GM23338 (cell line): ENCODE data around the gene BAG3. TPM values are rescaled to one million over a fixed set of nuclear protein-coding genes. Genes with fewer than 3 reads are reported as not detected.

Experiments used
- ATAC-seq: fragments of 200-7000 bp; cut with Tn5 transposase; 3 replicates; pipeline ENCODE4 v1.9.1; 2020
- DNase-seq: peaks from one replicate; pipeline ENCODE4 v3.0.0-alpha.2; 2015; ENCODE audit warnings: low spot score
- H2AFZ ChIP-seq: fragments of 200-600 bp; sonication (generic); 2 replicates; pipeline ENCODE4 v1.8.0; 2016; ENCODE audit warnings: antibody characterized with exemption, mild to moderate bottlenecking, moderate library complexity
- H3F3A ChIP-seq: fragments of 200-600 bp; sonication (generic); replicated peaks from 2 replicates; pipeline ENCODE4 v1.8.0; 2017; ENCODE audit warnings: antibody characterized with exemption, mixed run types, low read depth
- H3K27ac ChIP-seq: fragments of 200-600 bp; sonication (generic); 2 replicates; pipeline ENCODE4 v1.6.1; 2016; ENCODE audit warnings: low read depth
- H3K27me3 ChIP-seq: fragments of 200-600 bp; sonication (generic); 2 replicates; pipeline ENCODE4 v1.8.0; 2016; ENCODE audit warnings: mild to moderate bottlenecking, mixed run types, moderate library complexity; ENCODE audit not compliant: insufficient read depth
- H3K36me3 ChIP-seq: fragments of 200-600 bp; sonication (generic); 2 replicates; pipeline ENCODE4 v1.8.0; 2016; ENCODE audit warnings: mild to moderate bottlenecking; ENCODE audit not compliant: insufficient read depth
- H3K4me1 ChIP-seq: fragments of 200-600 bp; sonication (generic); 2 replicates; pipeline ENCODE4 v1.8.0; 2016; ENCODE audit warnings: mild to moderate bottlenecking, moderate library complexity; ENCODE audit not compliant: insufficient read depth
- H3K4me2 ChIP-seq: fragments of 200-600 bp; sonication (generic); 2 replicates; pipeline ENCODE4 v1.7.1; 2017; ENCODE audit warnings: mixed run types
- H3K4me3 ChIP-seq: fragments of 200-600 bp; sonication (generic); 2 replicates; pipeline ENCODE4 v1.6.1; 2016; ENCODE audit warnings: mixed run types
- H3K79me2 ChIP-seq: fragments of 200-600 bp; sonication (generic); replicated peaks from 2 replicates; pipeline ENCODE4 v1.8.0; 2017; ENCODE audit warnings: mild to moderate bottlenecking; ENCODE audit not compliant: insufficient read depth
- H3K9me2 ChIP-seq: fragments of 200-600 bp; sonication (generic); 2 replicates; pipeline ENCODE4 v1.8.0; 2017; ENCODE audit not compliant: insufficient read depth
- H4K20me1 ChIP-seq: fragments of 200-600 bp; sonication (generic); replicated peaks from 2 replicates; pipeline ENCODE4 v1.8.0; 2017; ENCODE audit warnings: mild to moderate bottlenecking; ENCODE audit not compliant: insufficient read depth
- H3K27ac Mint-ChIP-seq: 2 replicates; pipeline ENCODE4 v1.8.0; 2020; ENCODE audit warnings: inconsistent platforms, mild to moderate bottlenecking, moderate library complexity, mixed read lengths
- H3K27me3 Mint-ChIP-seq: 3 replicates; pipeline ENCODE4 v1.8.0; 2022; ENCODE audit warnings: low read depth, mild to moderate bottlenecking, moderate library complexity, mixed read lengths, inconsistent platforms; ENCODE audit not compliant: insufficient read depth, poor library complexity
- H3K36me3 Mint-ChIP-seq: 3 replicates; pipeline ENCODE4 v1.8.0; 2021; ENCODE audit warnings: low read depth, mild to moderate bottlenecking, inconsistent platforms, moderate library complexity, mixed read lengths
- H3K4me1 Mint-ChIP-seq: 3 replicates; pipeline ENCODE4 v1.8.0; 2020; ENCODE audit warnings: mild to moderate bottlenecking, inconsistent platforms, mixed read lengths
- H3K4me3 Mint-ChIP-seq: 3 replicates; pipeline ENCODE4 v1.8.0; 2021; ENCODE audit warnings: moderate library complexity, mild to moderate bottlenecking, inconsistent platforms, mixed read lengths
- H3K9me3 Mint-ChIP-seq: 3 replicates; pipeline ENCODE4 v1.8.0; 2020; ENCODE audit warnings: moderate library complexity, mild to moderate bottlenecking, inconsistent platforms, mixed read lengths
- CREB1 ChIP-seq: fragments of 250-450 bp; sonication (Bioruptor Pico); IDR thresholded peaks from 2 replicates; pipeline ENCODE4 v1.5.0; 2020; ENCODE audit warnings: low read depth, mild to moderate bottlenecking, moderate library complexity
- CTCF ChIP-seq, 2 experiments: fragments of 200-600 bp in 1 of 2; sonication (generic) in 1 of 2; conservative IDR thresholded peaks; 2 replicates each; pipeline versions ENCODE4 v1.5.1 to v1.6.1; 2016 to 2017; ENCODE audit warnings: antibody characterized with exemption in 2 of 2, low read depth in 2 of 2, mild to moderate bottlenecking in 2 of 2, moderate library complexity in 1 of 2
- EZH2phosphoT487 ChIP-seq: fragments of 200-600 bp; sonication (generic); IDR thresholded peaks from one replicate; pipeline ENCODE4 v1.8.1; 2018; ENCODE audit warnings: antibody characterized with exemption; ENCODE audit not compliant: unreplicated experiment
- JUNB ChIP-seq: IDR thresholded peaks from one replicate; pipeline ENCODE4 v1.6.1; 2016; ENCODE audit warnings: antibody characterized with exemption; ENCODE audit not compliant: unreplicated experiment
- NANOG ChIP-seq: IDR thresholded peaks from 2 replicates; pipeline ENCODE4 v1.6.1; 2016; ENCODE audit warnings: antibody characterized with exemption, borderline replicate concordance
- POLR2AphosphoS5 ChIP-seq: IDR thresholded peaks from 2 replicates; pipeline ENCODE4 v1.6.1; 2016; ENCODE audit warnings: antibody characterized with exemption, low read depth
- REST ChIP-seq: IDR thresholded peaks from one replicate; pipeline ENCODE4 v1.6.1; 2018; ENCODE audit warnings: antibody characterized with exemption; ENCODE audit not compliant: unreplicated experiment
- STAT1 ChIP-seq: IDR thresholded peaks from one replicate; pipeline ENCODE4 v1.6.1; 2016; ENCODE audit warnings: antibody characterized with exemption; ENCODE audit not compliant: unreplicated experiment
- ZNF114 ChIP-seq: fragments of 250-450 bp; sonication (Bioruptor Pico); IDR thresholded peaks from 2 replicates; pipeline ENCODE4 v1.5.0; 2020; ENCODE audit warnings: mild to moderate bottlenecking, moderate library complexity
- ZNF331 ChIP-seq: fragments of 250-450 bp; sonication (Bioruptor Pico); IDR thresholded peaks from 2 replicates; pipeline ENCODE4 v1.5.0; 2020; ENCODE audit warnings: low read depth, mild to moderate bottlenecking, moderate library complexity
- ZNF462 ChIP-seq: fragments of 250-450 bp; sonication (Bioruptor Pico); IDR thresholded peaks from 2 replicates; pipeline ENCODE4 v1.5.0; 2020; ENCODE audit warnings: mild to moderate bottlenecking, moderate library complexity
- polyA plus RNA-seq: library from polyadenylated mRNA; unstranded; fragments of >200 nt; fragmentation: Nextera tagmentation; extraction: Ambion mirVana; gene quantifications from 2 replicates; pipeline ENCODE4 v1.2.1, GENCODE V29; 2016
- total RNA-seq: library from RNA; depleted of rRNA; stranded (reverse); fragments of >200 nt; shearing (Covaris generic); gene quantifications from 2 replicates; pipeline ENCODE4 v1.2.3, GENCODE V29; 2014

Gene BAG3
- total and polyA plus RNA-seq, 2 experiments from 2014 or later: 8.2 to 8.4 TPM

GRCh38 chr10:119634219-119634544 lies 17.0 kb upstream of the BAG3 start (continued):
- TF ChIP-seq ZNF331 (CRISPR knock-in tag) (no peak), EZH2phosphoT487 (no peak), REST (no peak), POLR2AphosphoS5 (no peak)

DNA sequence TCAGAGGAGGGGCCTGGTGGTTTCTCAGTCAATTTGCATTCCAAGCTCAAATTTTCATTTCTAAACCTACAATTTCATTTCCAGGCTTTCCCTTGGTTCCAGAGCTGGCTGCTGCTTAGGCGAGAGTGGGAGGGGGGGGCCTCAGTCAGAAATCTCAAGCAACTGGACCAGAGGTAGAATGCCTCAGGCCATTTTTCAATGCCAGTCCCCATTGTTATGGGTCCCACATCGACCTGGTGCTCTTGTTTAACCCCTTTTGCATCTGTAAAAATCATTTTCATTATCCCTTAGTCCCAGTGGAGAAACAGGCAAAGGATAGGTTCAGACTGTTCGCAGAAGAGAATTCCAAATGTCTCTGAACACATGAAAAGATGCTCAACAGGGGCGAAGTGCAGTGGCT lies 13.5 kb upstream of the BAG3 start:
- TF ChIP-seq NANOG (no peak), CTCF (conservative IDR thresholded peaks at IDR 0.05; ENCODE audit: low read depth in 2 of 2) (no peak), CREB1 (no peak), STAT1 (no peak), POLR2AphosphoS5 (no peak), ZNF331 (CRISPR knock-in tag) (no peak), ZNF462 (CRISPR knock-in tag) (no peak), JUNB (no peak), ZNF114 (CRISPR knock-in tag) (no peak)
- Histone ChIP-seq H3F3A (no peaks in the 10 kb centered on the region), H3K4me1 (no peaks in the 10 kb centered on the region), H3K4me2 (no peak overlapping the region), H3K79me2 (no peaks in the 10 kb centered on the region), H4K20me1 (no peaks in the 10 kb centered on the region), H2AFZ (peak overlapping the region; percentile 76), H3K27ac (no peak overlapping the region), H3K27me3 (no peaks in the 10 kb centered on the region), H3K36me3 (no peaks in the 10 kb centered on the region), H3K9me2 (no peaks in the 10 kb centered on the region), H3K4me3 (no peak overlapping the region)
- ATAC-seq (no peak), DNase-seq (no peak)
- Mint-ChIP-seq H3K27me3 (no peaks in the 10 kb centered on the region), H3K27ac (no peak overlapping the region), H3K4me1 (no peaks in the 10 kb centered on the region), H3K9me3 (no peaks in the 10 kb centered on the region), H3K4me3 (no peak overlapping the region), H3K36me3 (no peaks in the 10 kb centered on the region)
